GM15510 (cell line): ENCODE measurements around the gene FBXO40.

ENCODE experiments used
- POLR2A ChIP-seq: IDR thresholded peaks from 3 replicates; pipeline ENCODE4 v1.6.1; 2011; ENCODE audit warnings: borderline replicate concordance; ENCODE audit not compliant: insufficient read length; ENCODE audit errors: extremely low read depth

FBXO40 gene

GRCh38 chr3:121601212-121601812 is 8.1 kb downstream of the FBXO40 start:
- TF ChIP-seq POLR2A, result no peak

- no peak for TF ChIP-seq POLR2A
These were observed 11.6 kb downstream of the FBXO40 start for GRCh38 chr3:121604759-121605158.

DNA sequence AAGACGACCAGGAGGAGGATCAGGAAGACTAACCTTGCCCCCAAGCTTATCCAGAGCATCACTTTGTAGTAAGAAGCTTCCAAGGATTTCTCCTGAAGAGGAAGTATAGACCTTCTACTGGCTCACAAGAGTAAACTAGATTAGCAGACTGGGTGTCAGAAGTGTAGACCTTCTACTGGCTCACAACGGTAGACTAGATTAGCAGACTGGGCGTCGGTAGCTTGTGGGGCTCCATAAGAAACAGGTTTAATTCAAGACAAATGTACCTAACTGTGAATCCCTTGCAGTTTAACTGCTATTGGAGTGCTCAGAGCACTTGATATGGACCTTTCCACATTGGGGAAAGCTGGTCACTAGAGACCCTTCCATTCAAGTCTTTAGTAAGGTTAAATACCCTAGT is 12.9 kb downstream of the FBXO40 start:
- TF ChIP-seq POLR2A, result no peak

DNA sequence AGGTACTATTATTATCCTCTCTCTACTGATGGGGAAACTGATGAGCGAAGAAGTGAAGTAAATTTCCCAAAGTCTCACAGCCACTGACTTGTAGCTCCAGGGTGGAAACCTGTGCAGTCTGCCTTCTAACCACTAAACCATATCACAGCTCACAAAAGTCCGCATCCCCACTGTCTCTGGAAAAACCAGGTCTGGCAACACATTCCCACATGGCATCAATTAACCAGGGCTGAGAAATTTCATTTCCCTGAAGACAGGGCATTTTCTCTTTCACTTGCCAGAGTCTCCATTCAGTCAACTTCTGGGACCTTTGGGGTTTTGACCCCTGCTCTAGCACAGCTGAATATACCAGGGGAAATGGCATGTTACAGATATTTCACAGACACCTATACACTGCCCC is 26.5 kb downstream of the FBXO40 start:
- no peak for TF ChIP-seq POLR2A

DNA sequence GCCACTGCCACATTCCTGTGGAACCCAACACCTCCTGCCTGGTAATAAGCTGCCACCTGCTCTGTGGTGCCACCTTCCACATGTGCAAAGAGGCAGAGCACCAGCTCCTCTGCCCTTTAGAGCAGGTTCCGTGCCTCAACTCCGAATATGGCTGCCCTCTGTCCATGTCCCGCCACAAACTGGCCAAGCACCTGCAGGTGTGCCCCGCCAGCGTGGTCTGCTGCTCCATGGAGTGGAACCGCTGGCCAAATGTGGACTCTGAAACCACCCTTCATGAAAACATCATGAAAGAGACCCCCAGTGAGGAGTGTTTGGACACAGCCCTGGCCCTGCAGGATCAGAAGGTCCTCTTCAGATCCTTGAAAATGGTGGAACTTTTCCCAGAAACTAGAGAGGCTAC is 28.3 kb downstream of the FBXO40 start:
- no peak for TF ChIP-seq POLR2A

DNA sequence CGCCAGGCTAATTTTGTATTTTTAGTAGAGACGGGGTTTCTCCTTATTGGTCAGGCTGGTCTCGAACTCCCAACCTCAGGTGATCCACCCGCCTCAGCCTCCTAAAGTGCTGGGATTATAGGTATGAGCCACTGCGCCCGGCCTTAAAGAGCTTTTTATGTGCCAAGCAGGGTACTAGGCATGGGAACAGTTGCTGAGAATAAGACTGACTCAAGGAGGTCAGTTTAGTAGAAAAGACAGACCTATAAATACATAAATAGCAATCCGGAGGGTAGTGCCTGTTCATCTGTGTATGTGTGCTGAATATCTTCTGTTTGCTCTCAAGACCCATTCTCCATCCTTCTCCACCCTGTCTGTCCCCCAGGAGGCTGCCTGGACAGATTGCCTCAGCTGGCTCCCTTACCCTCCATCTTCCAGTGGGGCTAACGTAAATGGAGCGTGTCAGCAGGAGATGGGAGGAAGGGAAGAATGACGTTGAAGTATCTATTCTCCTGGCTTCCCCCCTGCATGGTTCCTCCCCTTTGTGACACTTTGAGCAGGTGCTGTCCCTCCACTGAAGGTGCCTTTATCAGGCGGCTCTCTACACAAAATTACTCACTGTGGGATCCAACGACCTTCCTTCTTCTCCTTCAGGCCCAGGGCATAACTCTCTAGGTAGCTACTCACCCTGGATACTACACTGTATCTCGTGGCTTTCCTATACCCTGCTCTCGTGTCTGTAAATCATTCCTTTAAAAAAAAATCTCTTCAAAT is 31.1 kb downstream of the FBXO40 start:
- no peak for TF ChIP-seq POLR2A

DNA sequence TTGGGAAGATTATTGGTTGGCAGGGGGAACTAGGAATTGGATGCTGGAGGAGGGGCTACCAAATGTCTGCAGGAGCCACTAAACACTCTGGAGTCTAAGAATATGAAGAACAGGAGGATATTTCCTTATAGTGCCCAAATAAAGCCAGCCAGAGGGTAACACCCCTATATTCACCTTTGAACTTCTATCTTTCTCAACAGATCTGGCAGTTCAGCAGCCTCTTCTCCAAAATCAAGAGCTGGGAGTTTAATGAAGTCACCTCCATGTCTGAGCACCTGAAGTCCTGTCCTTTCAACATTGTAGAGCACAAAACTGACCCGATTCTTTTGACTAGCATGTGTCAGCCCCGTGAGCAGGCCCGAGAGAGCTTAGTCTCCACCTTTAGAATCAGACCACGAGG is 33.3 kb downstream of the FBXO40 start:
- no peak for TF ChIP-seq POLR2A

- no peak for TF ChIP-seq POLR2A
These were observed 34.0 kb downstream of the FBXO40 start for GRCh38 chr3:121627211-121627610.

- no peak for TF ChIP-seq POLR2A
These were observed 34.4 kb downstream of the FBXO40 start for GRCh38 chr3:121627622-121628021.

DNA sequence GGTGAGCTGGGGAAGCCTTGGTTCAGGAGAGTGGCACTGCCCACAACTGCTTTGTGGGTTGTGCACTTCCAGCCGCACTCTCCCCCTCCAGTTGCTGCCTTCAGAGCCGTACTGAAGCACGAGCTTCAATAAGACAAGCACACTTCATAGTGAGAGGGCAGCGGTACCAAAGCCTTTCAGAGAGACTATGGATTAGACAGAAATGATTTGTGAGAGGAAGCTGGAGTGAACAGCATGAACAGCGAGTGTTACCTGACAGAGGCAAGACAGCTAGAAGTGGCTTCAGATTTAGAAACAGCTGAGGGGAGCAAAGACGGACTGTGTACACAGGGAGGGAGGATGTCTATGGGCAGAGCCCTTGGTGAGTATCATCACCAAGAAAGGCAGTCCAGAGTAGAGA is 36.4 kb downstream of the FBXO40 start:
- TF ChIP-seq POLR2A, result no peak

DNA sequence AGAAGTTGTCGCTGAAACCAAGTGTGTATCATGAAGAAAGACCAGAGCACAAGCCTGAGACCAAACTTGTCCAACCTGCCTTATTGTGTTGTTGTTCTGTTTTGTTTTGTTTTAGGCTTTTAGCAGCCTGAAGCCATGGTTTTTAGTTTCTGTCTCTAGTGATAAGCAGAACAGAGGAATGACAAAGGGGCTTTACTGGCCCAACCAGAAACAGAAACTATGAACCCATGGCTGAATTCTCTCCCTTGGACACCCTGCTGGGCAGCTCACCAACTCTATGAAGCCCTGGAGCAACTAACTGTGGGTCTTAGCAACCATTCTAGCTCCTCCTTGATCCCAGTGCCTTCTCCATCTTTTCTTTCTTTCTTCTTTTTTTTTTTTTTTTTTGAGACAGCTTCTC is 37.2 kb downstream of the FBXO40 start:
- no peak for TF ChIP-seq POLR2A

DNA sequence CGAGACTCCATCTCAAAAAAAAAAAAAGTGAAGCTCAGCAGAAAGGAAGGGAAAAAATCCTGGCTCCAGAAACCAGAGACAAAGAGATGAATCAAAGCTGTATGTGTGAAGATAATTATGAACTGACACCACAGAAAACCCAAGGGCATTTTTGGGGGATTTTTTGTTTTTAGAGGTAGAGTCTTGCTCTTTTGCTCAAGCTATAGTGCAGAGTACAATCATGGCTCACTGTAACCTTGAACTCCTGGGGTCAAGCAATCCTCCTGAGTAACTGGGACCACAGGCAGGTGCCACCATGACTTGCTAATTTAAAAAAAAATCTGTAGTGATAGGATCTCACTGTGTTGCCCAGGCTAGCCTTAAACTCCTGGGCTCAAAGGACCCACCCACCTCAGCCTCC is 44.7 kb downstream of the FBXO40 start:
- no peak for TF ChIP-seq POLR2A

- TF ChIP-seq POLR2A, result no peak
These were observed 47.9 kb downstream of the FBXO40 start for GRCh38 chr3:121641127-121641526.

GRCh38 chr3:121642601-121643314 is 49.6 kb downstream of the FBXO40 start:
- TF ChIP-seq POLR2A, result no peak

DNA sequence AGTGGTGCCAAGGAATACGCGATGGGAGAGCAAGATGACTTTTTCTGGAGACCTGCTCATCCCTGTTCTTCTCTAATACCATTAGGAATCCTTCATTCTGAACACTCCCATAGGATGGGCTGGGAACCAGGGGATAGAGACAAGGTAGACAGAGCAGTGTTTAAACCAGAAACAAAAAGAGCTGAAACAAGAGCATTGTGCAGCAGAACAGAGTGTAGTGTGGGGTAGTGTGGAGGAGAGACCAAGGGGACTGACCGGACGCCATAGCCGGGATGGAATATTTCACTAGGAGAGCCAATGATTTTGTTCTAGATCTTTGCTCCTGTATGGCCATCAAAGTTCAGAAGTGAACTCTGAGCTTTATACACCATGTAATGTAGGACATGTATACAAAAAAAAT is 51.9 kb downstream of the FBXO40 start:
- TF ChIP-seq POLR2A, result no peak
